ENCODE measurements around the gene ELAVL1. TPM values are rescaled to one million over a fixed set of nuclear protein-coding genes. Genes with fewer than 3 reads are reported as not detected.

The ELAVL1 gene
- total and polyA plus RNA-seq, 9 of the 15 experiments (the other 6 are each of a cell fraction or from before 2014, with no cell fraction given): 4.3 to 172 (median 69.2) TPM

DNA sequence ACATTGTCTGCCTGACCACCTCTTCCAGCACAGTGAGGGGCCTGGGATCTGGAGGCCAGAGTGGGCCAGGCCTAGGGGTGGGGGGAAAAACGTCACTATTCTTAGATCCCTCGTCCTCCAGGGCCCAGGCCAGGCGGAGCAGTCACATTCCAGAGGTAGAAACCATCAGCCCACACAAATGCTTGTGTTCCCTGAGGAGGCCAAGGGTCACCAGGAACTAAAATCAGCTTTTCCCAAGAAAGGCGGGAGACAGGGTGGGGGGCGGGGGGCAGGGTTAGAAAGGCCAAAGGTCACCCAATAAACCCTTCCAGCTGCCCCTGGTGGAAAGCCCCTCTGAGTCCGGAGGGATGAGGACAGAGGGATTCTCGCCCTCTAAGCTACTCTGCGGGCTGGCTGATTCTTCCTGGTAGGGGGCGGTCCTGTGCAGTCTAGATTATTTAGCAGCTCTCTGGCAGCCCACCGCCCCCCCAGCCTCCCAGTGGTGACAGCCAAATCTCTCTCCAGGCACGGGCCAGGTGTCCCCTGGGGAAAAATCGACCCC, 23.6 kb upstream of the ELAVL1 start:
- peak overlapping the region; percentile 55; the same call in 1 of the 2 replicates for H2AFZ ChIP-seq (ENCODE audit: low read depth, low read length)
- no peak overlapping the region for H3K4me2 ChIP-seq (ENCODE audit: insufficient read depth, low read length)
- no peaks in the 10 kb centered on the region for H3K79me2 ChIP-seq (ENCODE audit: control insufficient read depth, insufficient read depth, low read length)
- no peaks in the 10 kb centered on the region for H3K36me3 ChIP-seq (ENCODE audit: control insufficient read depth, insufficient read depth, low read length)
- ChIA-PET POLR2A (interaction anchor here (0.6 to 1.8 kb wide), 2 partner anchors 16 to 23 kb away, joined by 3 to 6 read pairs; no protein-coding TSS in a partner anchor), CTCF (ENCODE audit: low intra/inter-chr PET ratio) (no interaction called here)
- in situ Hi-C loops (cut with MboI): no loop called here
- TF ChIP-seq HNRNPUL1 (IDR thresholded peaks at IDR 0.05; ENCODE audit: low read length) (no peak), HDAC1 (IDR thresholded peaks at IDR 0.05) (no peak), JUND (IDR thresholded peaks at IDR 0.05; ENCODE audit: borderline replicate concordance, low read depth, low read length) (no peak), JUND (tag; IDR thresholded peaks at IDR 0.05; ENCODE audit: borderline replicate concordance, low read depth, low read length) (no peak), ZNF133 (CRISPR knock-in tag; IDR thresholded peaks at IDR 0.05) (no peak), NR2C1 (IDR thresholded peaks at IDR 0.05) (peak; percentile 32; the same call in 1 of the 2 replicates), NR2C1 (tag; IDR thresholded peaks at IDR 0.05) (no peak), MYC (IDR thresholded peaks at IDR 0.05; ENCODE audit: low read depth, low read length) (no peak), MYC (CRISPR knock-in tag; IDR thresholded peaks at IDR 0.05; ENCODE audit: borderline replicate concordance, low read depth) (no peak), ZBTB7A (IDR thresholded peaks at IDR 0.05; ENCODE audit: borderline replicate concordance, control insufficient read depth, low read depth, low read length) (peak; percentile 24; the same call in 1 of the 2 replicates), SMARCB1 (IDR thresholded peaks at IDR 0.05; ENCODE audit: insufficient read length, low read depth) (no peak), ARID1B (IDR thresholded peaks at IDR 0.05) (no peak), ZNF408 (CRISPR knock-in tag; IDR thresholded peaks at IDR 0.05; ENCODE audit: low read depth) (no peak), XRCC5 (IDR thresholded peaks at IDR 0.05; ENCODE audit: low read depth, low read length) (no peak)
- TF ChIP-seq, protein P1, sequence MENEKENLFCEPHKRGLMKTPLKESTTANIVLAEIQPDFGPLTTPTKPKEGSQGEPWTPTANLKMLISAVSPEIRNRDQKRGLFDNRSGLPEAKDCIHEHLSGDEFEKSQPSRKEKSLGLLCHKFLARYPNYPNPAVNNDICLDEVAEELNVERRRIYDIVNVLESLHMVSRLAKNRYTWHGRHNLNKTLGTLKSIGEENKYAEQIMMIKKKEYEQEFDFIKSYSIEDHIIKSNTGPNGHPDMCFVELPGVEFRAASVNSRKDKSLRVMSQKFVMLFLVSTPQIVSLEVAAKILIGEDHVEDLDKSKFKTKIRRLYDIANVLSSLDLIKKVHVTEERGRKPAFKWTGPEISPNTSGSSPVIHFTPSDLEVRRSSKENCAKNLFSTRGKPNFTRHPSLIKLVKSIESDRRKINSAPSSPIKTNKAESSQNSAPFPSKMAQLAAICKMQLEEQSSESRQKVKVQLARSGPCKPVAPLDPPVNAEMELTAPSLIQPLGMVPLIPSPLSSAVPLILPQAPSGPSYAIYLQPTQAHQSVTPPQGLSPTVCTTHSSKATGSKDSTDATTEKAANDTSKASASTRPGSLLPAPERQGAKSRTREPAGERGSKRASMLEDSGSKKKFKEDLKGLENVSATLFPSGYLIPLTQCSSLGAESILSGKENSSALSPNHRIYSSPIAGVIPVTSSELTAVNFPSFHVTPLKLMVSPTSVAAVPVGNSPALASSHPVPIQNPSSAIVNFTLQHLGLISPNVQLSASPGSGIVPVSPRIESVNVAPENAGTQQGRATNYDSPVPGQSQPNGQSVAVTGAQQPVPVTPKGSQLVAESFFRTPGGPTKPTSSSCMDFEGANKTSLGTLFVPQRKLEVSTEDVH (IDR thresholded peaks at IDR 0.05; ENCODE audit: low read depth, partially characterized antibody): no peak
- TF ChIP-seq, protein P2, sequence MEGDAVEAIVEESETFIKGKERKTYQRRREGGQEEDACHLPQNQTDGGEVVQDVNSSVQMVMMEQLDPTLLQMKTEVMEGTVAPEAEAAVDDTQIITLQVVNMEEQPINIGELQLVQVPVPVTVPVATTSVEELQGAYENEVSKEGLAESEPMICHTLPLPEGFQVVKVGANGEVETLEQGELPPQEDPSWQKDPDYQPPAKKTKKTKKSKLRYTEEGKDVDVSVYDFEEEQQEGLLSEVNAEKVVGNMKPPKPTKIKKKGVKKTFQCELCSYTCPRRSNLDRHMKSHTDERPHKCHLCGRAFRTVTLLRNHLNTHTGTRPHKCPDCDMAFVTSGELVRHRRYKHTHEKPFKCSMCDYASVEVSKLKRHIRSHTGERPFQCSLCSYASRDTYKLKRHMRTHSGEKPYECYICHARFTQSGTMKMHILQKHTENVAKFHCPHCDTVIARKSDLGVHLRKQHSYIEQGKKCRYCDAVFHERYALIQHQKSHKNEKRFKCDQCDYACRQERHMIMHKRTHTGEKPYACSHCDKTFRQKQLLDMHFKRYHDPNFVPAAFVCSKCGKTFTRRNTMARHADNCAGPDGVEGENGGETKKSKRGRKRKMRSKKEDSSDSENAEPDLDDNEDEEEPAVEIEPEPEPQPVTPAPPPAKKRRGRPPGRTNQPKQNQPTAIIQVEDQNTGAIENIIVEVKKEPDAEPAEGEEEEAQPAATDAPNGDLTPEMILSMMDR (IDR thresholded peaks at IDR 0.05 in 2 of 3, conservative IDR thresholded peaks at IDR 0.05 in 1 of 3; ENCODE audit: insufficient read depth in 2 of 3, low read depth in 1 of 3, low read length in 3 of 3): peak in 2 of 3 experiments; percentile 23 to 32; a peak in 3 of 6 replicates
- peaks cover under 1% of the 10 kb centered on the region; the same call in 1 of the 2 replicates for H3K9me3 ChIP-seq (replicated peaks; ENCODE audit: control insufficient read depth, insufficient read depth, low read depth, low read length)
- BruUV-seq (replicated peaks): no TSS peak
- H3K9ac ChIP-seq (ENCODE audit: insufficient read depth in 1 of 2, low read depth in 2 of 2, low read length in 2 of 2): peak overlapping the region in 1 of 2 experiments; percentile 74; a peak in 1 of 4 replicates
- H3K27ac ChIP-seq (ENCODE audit: extremely low read depth, low read depth, low read length): no peak overlapping the region
- DNase-seq (ENCODE audit: extremely low read depth in 1 of 4, low spot score in 3 of 4): peak; percentile 29 to 47 (median 42)
- no peaks in the 10 kb centered on the region for H3K9me1 ChIP-seq (ENCODE audit: control insufficient read depth, insufficient read depth, low read length)
- no peaks in the 10 kb centered on the region for H4K20me1 ChIP-seq (replicated peaks; ENCODE audit: control insufficient read depth, insufficient read depth, low read length)
- FAIRE-seq: no peak
- no peaks in the 10 kb centered on the region for H3K27me3 ChIP-seq (ENCODE audit: control insufficient read depth in 2 of 2, insufficient read depth in 2 of 2, low read length in 2 of 2)
- WGBS (ENCODE audit: insufficient coverage, low coverage, missing lambda C conversion rate): 52% methylated on average over 12 of the region's 12 CpGs
- no peak overlapping the region for H3K4me3 ChIP-seq
- peak; percentile 24; the same call in 1 of the 3 replicates for ATAC-seq
- peaks cover 9 to 28% of the 10 kb centered on the region in 2 experiments for H3K4me1 ChIP-seq (replicated peaks in 1 of 2; ENCODE audit: control insufficient read depth in 2 of 2, insufficient read depth in 2 of 2, low read length in 2 of 2)
- intact Hi-C loops (cut with micrococcal nuclease): no loop called here
